ENCODE data around the gene NAXE.

Gene NAXE

GRCh38 chr1:156591432-156592157 lies at the start of gene NAXE:
Gene NAXE (plus strand): TSS chr1:156591776. CDS start chr1:156591805, 29 bp downstream.
- no peak for TF ChIP-seq CTCF (conservative IDR thresholded peaks at IDR 0.05; ENCODE audit: control insufficient read depth, insufficient read depth, low read depth, low read length)
- peak; percentile 29 for DNase-seq (ENCODE audit: low read depth)

DNA sequence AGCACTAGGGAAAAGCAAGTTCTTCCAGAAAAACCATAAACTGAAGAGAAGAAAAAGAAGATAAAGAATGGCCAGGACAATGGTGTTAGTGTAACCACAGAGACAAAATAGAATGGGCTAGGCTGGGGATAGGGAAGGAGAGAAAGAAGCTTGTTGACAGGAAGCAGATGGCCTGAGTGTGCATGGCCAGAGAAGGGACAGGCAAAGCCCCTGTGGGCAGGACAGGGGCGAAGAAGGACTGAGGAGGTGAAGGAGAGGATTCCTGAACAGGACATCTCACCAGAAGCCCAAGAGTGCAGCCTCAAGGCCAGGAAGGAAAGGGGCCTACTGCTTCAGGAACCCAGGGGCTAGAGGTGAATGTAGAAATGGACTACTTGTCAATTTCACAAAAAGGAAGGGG lies 48.5 kb upstream of the NAXE start:
- no peak overlapping the region for H3K4me3 ChIP-seq (ENCODE audit: control insufficient read depth, low read depth, low read length)
- no peak for TF ChIP-seq CTCF (conservative IDR thresholded peaks at IDR 0.05; ENCODE audit: control insufficient read depth, insufficient read depth, low read depth, low read length)
- DNase-seq (ENCODE audit: low read depth) = no peak

More at GRCh38 chr1:156591432-156592157, at the start of gene NAXE:
- peak within 1 kb of the TSS; percentile 76 for H3K4me3 ChIP-seq (ENCODE audit: control insufficient read depth, low read depth, low read length)

- H3K4me3 ChIP-seq (ENCODE audit: control insufficient read depth, low read depth, low read length) = no peak overlapping the region
- TF ChIP-seq CTCF (conservative IDR thresholded peaks at IDR 0.05; ENCODE audit: control insufficient read depth, insufficient read depth, low read depth, low read length) = no peak
Measured at GRCh38 chr1:156544592-156545102, 46.9 kb upstream of the NAXE start.

DNA sequence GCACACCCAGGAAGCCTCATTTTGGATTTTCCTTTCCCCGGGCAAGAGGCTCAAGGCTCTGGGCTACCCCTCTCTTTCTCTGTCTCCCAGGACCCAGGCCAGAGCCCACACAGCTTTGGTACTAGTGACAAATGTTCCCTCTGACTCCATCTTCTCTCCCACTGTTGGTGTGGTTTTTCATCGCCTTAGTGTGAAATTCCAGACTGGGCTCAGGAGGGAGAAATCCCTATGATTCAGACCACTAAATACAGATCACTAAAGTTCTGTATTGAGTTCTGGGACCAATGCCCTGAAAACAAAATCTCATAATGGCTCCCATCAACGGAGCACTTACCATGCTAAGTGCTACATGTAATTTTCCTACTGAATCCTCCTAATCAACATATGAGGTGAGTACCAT lies 45.3 kb upstream of the NAXE start:
- DNase-seq (ENCODE audit: low read depth) = no peak
- no peak overlapping the region for H3K4me3 ChIP-seq (ENCODE audit: control insufficient read depth, low read depth, low read length)
- TF ChIP-seq CTCF (conservative IDR thresholded peaks at IDR 0.05; ENCODE audit: control insufficient read depth, insufficient read depth, low read depth, low read length) = no peak

More at GRCh38 chr1:156544592-156545102, 46.9 kb upstream of the NAXE start:
- DNase-seq (ENCODE audit: low read depth) = no peak

DNA sequence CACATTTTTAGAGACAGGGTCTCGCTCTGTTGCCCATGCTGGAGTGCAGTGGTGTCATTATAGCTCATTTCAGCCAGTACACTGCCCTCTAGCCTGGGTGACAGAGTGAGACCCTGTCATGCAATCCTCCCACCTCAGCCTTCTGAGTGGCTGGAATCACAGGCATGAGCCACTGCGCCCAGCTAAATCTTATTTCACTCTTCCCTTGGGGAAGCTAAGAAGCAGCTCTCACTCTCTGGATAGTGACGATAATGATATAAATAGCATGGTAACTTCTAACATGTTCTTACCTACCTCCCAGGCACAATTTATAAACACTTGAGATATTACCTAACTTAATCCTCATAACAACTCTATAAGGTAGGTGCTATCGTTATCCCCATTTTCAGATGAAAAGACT lies 44.1 kb upstream of the NAXE start:
- no peak for TF ChIP-seq CTCF (conservative IDR thresholded peaks at IDR 0.05; ENCODE audit: control insufficient read depth, insufficient read depth, low read depth, low read length)
- DNase-seq (ENCODE audit: low read depth) = no peak
- no peak overlapping the region for H3K4me3 ChIP-seq (ENCODE audit: control insufficient read depth, low read depth, low read length)

DNA sequence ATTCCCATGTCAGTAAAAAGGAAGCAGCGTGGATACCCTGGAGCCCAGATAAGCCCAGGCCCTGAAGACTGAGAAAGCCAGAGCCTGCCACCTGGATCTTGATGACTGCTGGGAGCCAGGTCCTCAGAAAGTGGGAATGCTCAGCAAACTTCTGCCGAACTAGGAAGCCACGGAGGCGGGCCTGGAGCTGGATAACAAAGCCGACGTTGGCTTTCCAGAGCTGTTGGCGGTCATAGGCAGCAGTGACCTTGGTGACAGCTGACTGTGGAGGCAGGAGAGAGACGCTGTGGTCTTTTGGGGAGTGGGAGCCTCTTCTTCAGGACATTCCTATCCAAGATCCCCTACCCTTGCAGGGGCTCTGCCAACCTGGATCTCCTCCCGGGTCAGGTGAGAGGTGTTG lies 43.6 kb upstream of the NAXE start:
- H3K4me3 ChIP-seq (ENCODE audit: control insufficient read depth, low read depth, low read length) = no peak overlapping the region
- TF ChIP-seq CTCF (conservative IDR thresholded peaks at IDR 0.05; ENCODE audit: control insufficient read depth, insufficient read depth, low read depth, low read length) = no peak
- no peak for DNase-seq (ENCODE audit: low read depth)

All from fibroblast of mammary gland (primary cell).